ENCODE measurements around the gene CFAP74. TPM values are rescaled to one million over a fixed set of nuclear protein-coding genes. Genes with fewer than 3 reads are reported as not detected.
A peak's percentile ranks its signal among the peaks of the same experiment; 100 is the strongest.

Gene CFAP74
- polyA plus RNA-seq, 1 donor (not counting 4 experiments of a cell fraction or from before 2014, with no cell fraction given) = not detected

GRCh38 chr1:2049718-2050431 is 46.3 kb upstream of the CFAP74 start, which contains the start of gene PRKCZ:
PRKCZ (plus strand) TSS chr1:2050411; CDS start chr1:2050631, 220 bp downstream.
- Histone ChIP-seq H3K27ac (ENCODE audit: control insufficient read depth, insufficient read depth, low read length) (peak within 1 kb of the TSS; percentile 33), H3K79me2 (ENCODE audit: control insufficient read depth, insufficient read depth, low read length) (peaks cover 26% of the 10 kb centered on the region), H3K9me3 (ENCODE audit: control insufficient read depth, low read depth, low read length) (no peaks in the 10 kb centered on the region), H3K4me3 (ENCODE audit: control insufficient read depth in 2 of 3, extremely low read depth in 1 of 3, insufficient read depth in 2 of 3, low read depth in 1 of 3, low read length in 3 of 3) (peak within 1 kb of the TSS; percentile 78 to 90 (median 86)), H2AFZ (ENCODE audit: control insufficient read depth, low read length) (peak within 1 kb of the TSS; percentile 20), H3K9ac (ENCODE audit: control insufficient read depth, extremely low read depth, insufficient read depth, low read length) (peak within 1 kb of the TSS; percentile 71), H3K9me1 (ENCODE audit: control insufficient read depth, extremely low read depth, insufficient read depth, low read length) (peaks cover 9% of the 10 kb centered on the region), H4K20me1 (ENCODE audit: control insufficient read depth, extremely low read depth, insufficient read depth, low read length) (peaks cover 9% of the 10 kb centered on the region), H3K4me2 (ENCODE audit: control insufficient read depth, extremely low read depth, insufficient read depth, low read depth, low read length) (peak within 1 kb of the TSS; percentile 81), H3K4me1 (ENCODE audit: control insufficient read depth, extremely low read depth, insufficient read depth, low read length) (peaks cover 18% of the 10 kb centered on the region), H3K27me3 (ENCODE audit: control insufficient read depth, extremely low read depth, insufficient read depth, low read length) (no peaks in the 10 kb centered on the region), H3K36me3 (ENCODE audit: control insufficient read depth in 2 of 2, extremely low read depth in 1 of 2, insufficient read depth in 2 of 2, low read length in 2 of 2) (no peaks in the 10 kb centered on the region)
- DNase-seq (ENCODE audit: low read depth, low spot score) = peak; percentile 40
- no peak for TF ChIP-seq CTCF (optimal IDR thresholded peaks at IDR 0.05 in 1 of 3, IDR thresholded peaks at IDR 0.05 in 1 of 3, conservative IDR thresholded peaks at IDR 0.05 in 1 of 3; ENCODE audit: extremely low read depth in 1 of 3, insufficient read depth in 2 of 3, low read length in 3 of 3)
- no peak for TF ChIP-seq EZH2 (IDR thresholded peaks at IDR 0.05; ENCODE audit: low read length)
- no peak for FAIRE-seq
- dilution Hi-C loops (cut with MboI; ENCODE audit: extremely low pct_ligation_motif_present, low sequenced_read_pairs) = no loop called here

- Histone ChIP-seq H3K27me3 (ENCODE audit: control insufficient read depth, extremely low read depth, insufficient read depth, low read length) (no peaks in the 10 kb centered on the region), H3K36me3 (ENCODE audit: control insufficient read depth in 2 of 2, extremely low read depth in 1 of 2, insufficient read depth in 2 of 2, low read length in 2 of 2) (no peaks in the 10 kb centered on the region), H3K9me3 (ENCODE audit: control insufficient read depth, low read depth, low read length) (no peaks in the 10 kb centered on the region), H3K9me1 (ENCODE audit: control insufficient read depth, extremely low read depth, insufficient read depth, low read length) (peaks cover 9% of the 10 kb centered on the region), H3K79me2 (ENCODE audit: control insufficient read depth, insufficient read depth, low read length) (peaks cover 26% of the 10 kb centered on the region), H3K4me3 (ENCODE audit: control insufficient read depth in 2 of 3, extremely low read depth in 1 of 3, insufficient read depth in 2 of 3, low read depth in 1 of 3, low read length in 3 of 3) (peak overlapping the region; percentile 46 to 65 (median 56)), H3K4me1 (ENCODE audit: control insufficient read depth, extremely low read depth, insufficient read depth, low read length) (peaks cover 19% of the 10 kb centered on the region), H3K4me2 (ENCODE audit: control insufficient read depth, extremely low read depth, insufficient read depth, low read depth, low read length) (peak overlapping the region; percentile 74), H4K20me1 (ENCODE audit: control insufficient read depth, extremely low read depth, insufficient read depth, low read length) (peaks cover 9% of the 10 kb centered on the region), H2AFZ (ENCODE audit: control insufficient read depth, low read length) (no peak overlapping the region), H3K27ac (ENCODE audit: control insufficient read depth, insufficient read depth, low read length) (no peak overlapping the region), H3K9ac (ENCODE audit: control insufficient read depth, extremely low read depth, insufficient read depth, low read length) (peak overlapping the region; percentile 56)
- dilution Hi-C loops (cut with MboI; ENCODE audit: extremely low pct_ligation_motif_present, low sequenced_read_pairs) = no loop called here
- FAIRE-seq (no peak), DNase-seq (ENCODE audit: low read depth, low spot score) (no peak)
- TF ChIP-seq CTCF (optimal IDR thresholded peaks at IDR 0.05 in 1 of 3, IDR thresholded peaks at IDR 0.05 in 1 of 3, conservative IDR thresholded peaks at IDR 0.05 in 1 of 3; ENCODE audit: extremely low read depth in 1 of 3, insufficient read depth in 2 of 3, low read length in 3 of 3) = peak; percentile 42 to 65 (median 57)
- TF ChIP-seq EZH2 (IDR thresholded peaks at IDR 0.05; ENCODE audit: low read length) = no peak
These were observed 45.7 kb upstream of the CFAP74 start for GRCh38 chr1:2049225-2049717.
